Measurements from ENCODE around the gene HS6ST3.

HS6ST3 gene

GRCh38 chr13:96858133-96858826 lies 768.4 kb downstream of the HS6ST3 start:
- DNase-seq, result no peak

DNA sequence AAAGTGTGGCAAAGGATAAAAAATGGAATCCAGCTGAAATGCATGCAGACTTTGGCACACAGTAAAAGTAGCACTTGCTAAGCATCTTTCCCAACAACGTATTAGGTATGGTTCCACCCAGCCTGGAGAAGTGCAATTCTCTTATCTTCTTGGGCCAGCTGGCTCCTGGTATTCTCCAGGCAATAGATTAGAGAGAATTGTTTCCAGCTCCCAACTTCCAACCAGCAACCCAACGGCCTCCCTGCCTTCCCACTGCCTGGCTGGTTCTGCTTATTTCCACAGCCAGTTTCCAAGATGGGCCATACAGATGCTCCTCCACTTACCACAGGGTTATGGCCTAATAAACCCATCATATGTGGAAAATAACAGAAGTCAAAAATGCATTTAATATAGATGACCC lies 771.0 kb downstream of the HS6ST3 start:
- DNase-seq, result no peak

DNA sequence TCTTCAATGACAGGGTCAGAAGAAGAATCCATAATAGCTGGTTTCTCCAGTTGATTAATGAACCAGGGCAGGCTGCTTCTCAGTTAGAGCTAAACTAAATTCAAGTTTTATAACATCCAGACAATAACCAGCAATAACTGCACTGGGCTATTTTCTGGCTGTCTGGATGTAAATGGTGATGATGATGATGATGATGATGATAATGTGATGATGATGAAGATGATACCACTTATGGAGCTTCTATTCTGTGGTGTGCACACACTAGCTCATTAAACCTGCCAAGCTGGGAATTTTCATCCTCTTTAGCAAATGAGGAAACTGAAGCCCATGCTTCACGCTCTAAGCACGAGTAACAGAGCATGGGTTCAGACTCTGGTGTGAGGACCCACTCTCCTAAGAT lies 772.2 kb downstream of the HS6ST3 start:
- DNase-seq, result no peak

- DNase-seq, result no peak
Measured at GRCh38 chr13:96862999-96863398, 773.1 kb downstream of the HS6ST3 start.

- DNase-seq, result no peak
Measured at GRCh38 chr13:96871469-96871868, 781.6 kb downstream of the HS6ST3 start.

- no peak for DNase-seq
Measured at GRCh38 chr13:96880419-96880818, 790.5 kb downstream of the HS6ST3 start.

All from NCI-H2171 (cell line).